CD4-positive, alpha-beta memory T cell (primary cell): Measurements from ENCODE around the gene UIMC1. TPM values are rescaled to one million over a fixed set of nuclear protein-coding genes. Genes with fewer than 3 reads are reported as not detected.

Experiments
- CTCF ChIA-PET: fragments of 350-600 bp; sonication (Branson Sonifier 250); formaldehyde crosslinking; loops from one replicate; lab custom pipeline; 2021; ENCODE audit warnings: inconsistent platforms; ENCODE audit not compliant: partially characterized antibody; lab: Charles Lee
- POLR2A ChIA-PET: fragments of 350-600 bp; sonication (Branson Sonifier 250); formaldehyde crosslinking; loops from one replicate; lab custom pipeline; 2021; ENCODE audit not compliant: partially characterized antibody; lab: Charles Lee
- DNase-seq, 5 donors: peaks; one replicate each; pipeline versions ENCODE4 v3.0.0 to v3.0.0-alpha.2; 2020 to 2022; ENCODE audit warnings: mixed read lengths in 1 of 5
- H3K27ac ChIP-seq: one replicate; pipeline ENCODE4 v1.7.0; 2013; ENCODE audit warnings: low read depth, low read length
- H3K27me3 ChIP-seq: 2 replicates; pipeline ENCODE4 v1.7.0; 2013; ENCODE audit warnings: mild to moderate bottlenecking, low read length, moderate library complexity; ENCODE audit not compliant: insufficient read depth
- H3K36me3 ChIP-seq: 2 replicates; pipeline ENCODE4 v1.7.0; 2013; ENCODE audit warnings: mild to moderate bottlenecking, low read length, moderate library complexity; ENCODE audit not compliant: insufficient read depth
- H3K4me1 ChIP-seq: 2 replicates; pipeline ENCODE4 v1.7.0; 2013; ENCODE audit warnings: mild to moderate bottlenecking, low read length, moderate library complexity; ENCODE audit not compliant: insufficient read depth
- H3K4me3 ChIP-seq, 2 donors: one replicate each; pipeline ENCODE4 v1.7.0; 2013; ENCODE audit warnings: low read length in 2 of 2, mild to moderate bottlenecking in 1 of 2
- H3K9me3 ChIP-seq, 2 donors: one replicate each; pipeline ENCODE4 v1.7.0; 2013; ENCODE audit warnings: low read length in 2 of 2, control low read depth in 1 of 2; ENCODE audit not compliant: control insufficient read depth in 1 of 2
- H3K27ac Mint-ChIP-seq, 7 donors: one replicate each; pipeline ENCODE4 v1.8.0; 2020 to 2021; ENCODE audit warnings: mixed read lengths in 7 of 7, mild to moderate bottlenecking in 6 of 7, inconsistent platforms in 3 of 7, moderate library complexity in 3 of 7
- H3K27me3 Mint-ChIP-seq, 2 donors: one replicate each; pipeline ENCODE4 v1.8.0; 2020 to 2021; ENCODE audit warnings: mixed read lengths in 2 of 2
- H3K36me3 Mint-ChIP-seq, 2 donors: one replicate each; pipeline ENCODE4 v1.8.0; 2020 to 2021; ENCODE audit warnings: mixed read lengths in 2 of 2, inconsistent platforms in 1 of 2, mild to moderate bottlenecking in 1 of 2
- H3K4me1 Mint-ChIP-seq, 4 donors: one replicate each; pipeline ENCODE4 v1.8.0; 2020 to 2021; ENCODE audit warnings: mixed read lengths in 4 of 4, mild to moderate bottlenecking in 1 of 4
- H3K4me3 Mint-ChIP-seq, 8 donors: one replicate each; pipeline ENCODE4 v1.8.0; 2020 to 2021; ENCODE audit warnings: mixed read lengths in 8 of 8, mild to moderate bottlenecking in 7 of 8, moderate library complexity in 6 of 8, inconsistent platforms in 3 of 8
- H3K9me3 Mint-ChIP-seq, 8 donors: one replicate each; pipeline ENCODE4 v1.8.0; 2020 to 2021; ENCODE audit warnings: mixed read lengths in 8 of 8, mild to moderate bottlenecking in 5 of 8, inconsistent platforms in 3 of 8, moderate library complexity in 1 of 8
- intact Hi-C: fragments of 100-400 bp; cut with micrococcal nuclease; formaldehyde crosslinking; loops from one replicate; pipeline ENCODE4 v1.15.1; 2023
- polyA plus RNA-seq, 2 donors: library from polyadenylated mRNA; unstranded; fragments of 300-500 nt; fragmentation: Illumina TruSeq; gene quantifications; one replicate each; pipeline ENCODE4 v1.2.3, GENCODE V29; 2021
- total RNA-seq, 2 experiments: library from RNA; stranded (reverse); gene quantifications; one replicate each; pipeline ENCODE4 v1.2.3, GENCODE V29; 2021

The UIMC1 gene
- total and polyA plus RNA-seq, 4 experiments from 2014 or later, result 16.7 to 61.7 (median 41.2) TPM

GRCh38 chr5:176935017-176935416 is 71.6 kb downstream of the UIMC1 start:
- Histone ChIP-seq H3K9me3 (no peaks in the 10 kb centered on the region), H3K27ac (no peak overlapping the region), H3K4me1 (peaks cover 7% of the 10 kb centered on the region), H3K27me3 (no peaks in the 10 kb centered on the region), H3K4me3 (no peak overlapping the region), H3K36me3 (peaks cover 4% of the 10 kb centered on the region)
- POLR2A ChIA-PET, result no interaction called here
- peaks cover 7 to 17% (median 13%) of the 10 kb centered on the region in 4 donors for H3K4me1 Mint-ChIP-seq
- CTCF ChIA-PET, result interaction anchor here (0.6 kb wide), 1 partner anchor 46 kb away, joined by 3 read pairs; no protein-coding TSS in a partner anchor
- H3K4me3 Mint-ChIP-seq, result no peak overlapping the region
- H3K36me3 Mint-ChIP-seq, result peaks cover 16 to 57% of the 10 kb centered on the region in 2 donors
- intact Hi-C loops, result no loop called here
- H3K9me3 Mint-ChIP-seq, result no peaks in the 10 kb centered on the region
- H3K27ac Mint-ChIP-seq, result peak overlapping the region in 1 of 7 donors; percentile 50
- H3K27me3 Mint-ChIP-seq, result no peaks in the 10 kb centered on the region
- no peak for DNase-seq

DNA sequence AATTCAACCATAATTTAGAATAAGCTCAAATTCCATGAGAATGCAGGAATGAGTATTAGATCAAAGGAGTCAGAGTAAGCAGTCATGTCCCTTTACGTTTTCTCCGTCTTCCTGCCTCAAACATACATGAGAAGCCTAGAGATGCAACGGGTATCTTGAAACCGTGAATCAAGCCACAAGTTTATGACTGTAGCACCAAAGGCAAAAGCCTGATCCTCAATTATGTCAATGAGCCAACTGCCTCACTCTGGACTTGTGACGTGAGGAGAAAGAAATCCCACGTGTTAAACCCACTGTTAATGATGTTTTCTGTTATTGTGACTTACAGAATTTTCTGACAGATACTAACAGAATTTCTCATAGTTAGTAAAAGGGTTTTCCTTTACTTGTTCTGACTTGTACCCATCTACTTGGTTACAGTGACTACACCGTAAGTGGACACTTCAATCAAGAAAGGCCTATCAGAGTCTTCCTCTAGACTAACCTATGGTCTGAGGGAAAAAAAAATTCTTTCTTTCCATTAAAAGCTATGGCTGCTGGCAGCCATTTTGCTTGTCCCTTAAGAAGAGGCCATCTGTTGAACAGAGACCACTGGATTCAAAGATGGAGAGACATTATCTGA is 72.2 kb downstream of the UIMC1 start:
- no peaks in the 10 kb centered on the region for H3K9me3 ChIP-seq

DNA sequence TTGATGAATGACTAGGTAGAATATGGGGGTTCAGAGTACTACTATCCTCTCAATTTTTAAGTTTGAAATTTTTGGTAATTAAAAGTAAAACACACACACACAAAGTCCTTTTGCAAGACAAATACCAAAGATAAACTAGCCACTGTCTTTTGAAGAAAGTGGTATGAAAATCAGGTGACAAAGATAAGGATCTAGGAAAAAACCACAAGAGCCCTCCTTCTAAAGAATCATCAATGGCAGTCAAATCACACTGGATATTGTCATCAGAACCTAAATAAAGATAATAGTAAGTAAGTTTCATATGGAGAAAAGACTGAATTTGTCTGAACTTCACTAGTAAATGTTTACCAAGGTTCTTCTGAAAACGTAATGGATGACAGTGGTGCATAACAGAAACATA is 76.9 kb downstream of the UIMC1 start:
- Histone ChIP-seq H3K4me1 (peaks cover 14% of the 10 kb centered on the region), H3K36me3 (no peaks in the 10 kb centered on the region), H3K4me3 (no peak overlapping the region), H3K27ac (no peak overlapping the region), H3K9me3 (no peaks in the 10 kb centered on the region), H3K27me3 (no peaks in the 10 kb centered on the region)
- Mint-ChIP-seq H3K9me3 (no peaks in the 10 kb centered on the region), H3K36me3 (peaks cover 16 to 47% of the 10 kb centered on the region in 2 donors), H3K4me1 (peaks cover 9 to 21% (median 15%) of the 10 kb centered on the region in 4 donors), H3K27me3 (no peaks in the 10 kb centered on the region), H3K27ac (no peak overlapping the region), H3K4me3 (no peak overlapping the region)
- intact Hi-C loops, result no loop called here
- DNase-seq, result peak in 2 of 5 donors; percentile 3 to 6
- CTCF ChIA-PET, result no interaction called here
- POLR2A ChIA-PET, result no interaction called here

More for the DNA sequence above, 72.2 kb downstream of the UIMC1 start:
- Mint-ChIP-seq H3K27me3 (no peaks in the 10 kb centered on the region), H3K9me3 (no peaks in the 10 kb centered on the region), H3K27ac (peak overlapping the region in 1 of 7 donors; percentile 50), H3K4me3 (no peak overlapping the region), H3K4me1 (peaks cover 10 to 20% (median 18%) of the 10 kb centered on the region in 4 donors), H3K36me3 (peaks cover 16 to 52% of the 10 kb centered on the region in 2 donors)
- no peak overlapping the region for H3K4me3 ChIP-seq
- intact Hi-C loops, result no loop called here
- no peak overlapping the region for H3K27ac ChIP-seq
- H3K4me1 ChIP-seq, result peaks cover 13% of the 10 kb centered on the region
- ChIA-PET CTCF (interaction anchor here (0.6 kb wide), 1 partner anchor 47 kb away, joined by 3 read pairs; no protein-coding TSS in a partner anchor), POLR2A (no interaction called here)
- no peak for DNase-seq
- H3K27me3 ChIP-seq, result no peaks in the 10 kb centered on the region
- H3K36me3 ChIP-seq, result peaks cover 4% of the 10 kb centered on the region

DNA sequence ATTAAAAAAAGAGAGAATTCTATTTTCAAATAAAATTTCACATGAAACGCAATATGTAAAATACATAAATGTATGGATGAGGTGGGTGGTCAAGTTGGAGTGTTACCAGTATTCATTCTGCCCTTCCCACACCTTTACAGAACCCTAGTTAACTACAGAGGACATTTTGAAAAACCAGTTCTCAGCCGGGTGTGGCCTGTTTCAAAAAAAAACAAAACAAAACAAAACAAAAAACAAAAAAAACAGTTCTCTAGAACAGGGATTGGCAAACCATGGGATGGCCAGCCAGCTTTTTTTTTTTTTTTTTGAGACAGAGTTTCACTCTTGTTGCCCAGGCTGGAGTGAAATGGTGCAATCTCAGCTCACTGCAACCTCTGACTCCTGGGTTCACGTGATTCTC is 79.0 kb downstream of the UIMC1 start:
- ChIA-PET POLR2A (no interaction called here), CTCF (interaction anchor here (0.9 kb wide), 1 partner anchor 13 kb away, joined by 3 read pairs; no protein-coding TSS in a partner anchor)
- peaks cover 14% of the 10 kb centered on the region for H3K4me1 ChIP-seq
- H3K27ac Mint-ChIP-seq, result no peak overlapping the region
- H3K27ac ChIP-seq, result no peak overlapping the region
- no peak for DNase-seq
- H3K36me3 ChIP-seq, result no peaks in the 10 kb centered on the region
- H3K9me3 ChIP-seq, result no peaks in the 10 kb centered on the region
- H3K4me1 Mint-ChIP-seq, result peaks cover 11 to 21% (median 15%) of the 10 kb centered on the region in 4 donors
- H3K36me3 Mint-ChIP-seq, result peaks cover 20 to 37% of the 10 kb centered on the region in 2 donors
- no peak overlapping the region for H3K4me3 Mint-ChIP-seq
- no peak overlapping the region for H3K4me3 ChIP-seq
- H3K27me3 Mint-ChIP-seq, result no peaks in the 10 kb centered on the region
- H3K9me3 Mint-ChIP-seq, result no peaks in the 10 kb centered on the region
- intact Hi-C loops, result no loop called here
- H3K27me3 ChIP-seq, result no peaks in the 10 kb centered on the region

DNA sequence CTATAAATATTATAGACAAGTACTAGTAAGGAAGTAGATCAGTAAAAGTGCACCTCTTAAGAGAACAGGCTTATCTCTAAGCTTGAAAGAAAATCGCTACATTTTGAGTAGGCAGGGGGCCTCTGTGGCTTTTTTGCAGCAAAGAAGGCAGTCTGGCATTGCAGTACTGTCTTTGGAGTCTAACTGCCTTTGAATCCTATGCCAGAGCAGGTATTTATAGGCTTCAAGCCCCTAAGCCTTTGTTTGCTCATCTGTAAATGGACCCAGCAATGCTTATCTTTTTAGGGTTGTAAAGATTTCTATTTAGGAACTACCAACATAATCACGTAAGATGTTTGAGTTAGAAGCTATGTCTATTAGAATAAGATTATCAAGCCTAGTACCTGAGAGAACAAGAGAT is 83.8 kb downstream of the UIMC1 start:
- no peak overlapping the region for H3K27ac ChIP-seq
- DNase-seq, result no peak
- H3K36me3 Mint-ChIP-seq, result peaks cover 22 to 42% of the 10 kb centered on the region in 2 donors
- H3K9me3 Mint-ChIP-seq, result no peaks in the 10 kb centered on the region
- H3K27me3 ChIP-seq, result no peaks in the 10 kb centered on the region
- no peak overlapping the region for H3K27ac Mint-ChIP-seq
- no peak overlapping the region for H3K4me3 Mint-ChIP-seq
- intact Hi-C loops, result no loop called here
- ChIA-PET POLR2A (no interaction called here), CTCF (interaction anchor here (0.6 kb wide), 1 partner anchor 48 kb away, joined by 3 read pairs; no protein-coding TSS in a partner anchor)
- peaks cover 6% of the 10 kb centered on the region for H3K36me3 ChIP-seq
- H3K27me3 Mint-ChIP-seq, result no peaks in the 10 kb centered on the region
- no peaks in the 10 kb centered on the region for H3K4me1 ChIP-seq
- H3K4me3 ChIP-seq, result no peak overlapping the region
- no peaks in the 10 kb centered on the region for H3K9me3 ChIP-seq
- peaks cover 6 to 14% (median 9%) of the 10 kb centered on the region in 4 donors for H3K4me1 Mint-ChIP-seq

GRCh38 chr5:176921714-176922113 is 84.9 kb downstream of the UIMC1 start:
- Mint-ChIP-seq H3K27ac (peak overlapping the region in 2 of 7 donors; percentile 20 to 43), H3K4me3 (no peak overlapping the region), H3K9me3 (no peaks in the 10 kb centered on the region), H3K36me3 (peaks cover 22 to 40% of the 10 kb centered on the region in 2 donors), H3K4me1 (peaks cover 6 to 14% (median 9%) of the 10 kb centered on the region in 4 donors), H3K27me3 (no peaks in the 10 kb centered on the region)
- ChIA-PET CTCF (no interaction called here), POLR2A (no interaction called here)
- intact Hi-C loops, result no loop called here
- H3K27ac ChIP-seq, result no peak overlapping the region
- H3K4me3 ChIP-seq, result no peak overlapping the region
- no peaks in the 10 kb centered on the region for H3K27me3 ChIP-seq
- H3K36me3 ChIP-seq, result peaks cover 6% of the 10 kb centered on the region
- H3K4me1 ChIP-seq, result no peaks in the 10 kb centered on the region
- H3K9me3 ChIP-seq, result no peaks in the 10 kb centered on the region
- DNase-seq, result no peak

GRCh38 chr5:176918613-176919012 is 88.0 kb downstream of the UIMC1 start:
- ChIA-PET CTCF (no interaction called here), POLR2A (no interaction called here)
- Histone ChIP-seq H3K9me3 (no peaks in the 10 kb centered on the region), H3K4me3 (no peak overlapping the region), H3K27ac (no peak overlapping the region), H3K4me1 (no peaks in the 10 kb centered on the region), H3K27me3 (no peaks in the 10 kb centered on the region), H3K36me3 (peaks cover 10% of the 10 kb centered on the region)
- Mint-ChIP-seq H3K9me3 (no peaks in the 10 kb centered on the region), H3K27me3 (no peaks in the 10 kb centered on the region), H3K4me3 (no peak overlapping the region), H3K36me3 (peaks cover 21 to 41% of the 10 kb centered on the region in 2 donors), H3K27ac (peak overlapping the region in 3 of 7 donors; percentile 6 to 76 (median 59)), H3K4me1 (peaks cover 6 to 26% (median 10%) of the 10 kb centered on the region in 4 donors)
- DNase-seq, result no peak
- intact Hi-C loops, result no loop called here
